Measurements from ENCODE around the gene NLRP1.
"Not testable (repeated sequence)": the region's sequence is repeated elsewhere in the genome, so short reads cannot be mapped to it uniquely, and the experiment has no call there.

Gene NLRP1

DNA sequence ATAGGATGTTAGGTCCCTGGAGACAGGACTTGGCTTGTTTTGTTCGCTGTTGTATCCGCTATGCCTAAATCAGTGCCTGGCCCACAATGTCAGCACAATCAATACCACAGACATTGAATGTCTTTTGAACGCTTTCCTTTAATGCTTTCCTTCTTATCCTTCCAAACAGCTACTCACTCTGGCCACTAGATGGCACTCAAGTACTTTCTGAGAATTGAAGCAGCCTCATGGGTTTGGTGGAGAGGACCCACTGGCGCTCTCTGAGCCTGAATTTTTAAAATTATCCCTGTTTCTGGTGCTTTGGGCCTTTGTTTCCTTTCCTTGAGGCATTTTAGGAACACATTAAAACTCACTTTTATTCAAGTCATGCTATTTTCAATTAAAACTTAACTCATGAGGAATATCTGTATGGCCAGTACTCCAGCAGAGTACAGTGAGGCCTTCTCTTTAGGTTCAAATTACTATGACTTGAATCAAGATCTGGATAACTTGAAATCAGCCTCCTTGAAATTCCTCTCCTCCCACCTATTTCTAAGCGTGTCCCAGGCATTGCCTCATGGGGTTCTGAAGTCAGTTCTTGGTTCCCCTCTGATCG is 3.2 kb upstream of the NLRP1 start:
- peak; percentile 65 for DNase-seq (ENCODE audit: low read depth)

DNA sequence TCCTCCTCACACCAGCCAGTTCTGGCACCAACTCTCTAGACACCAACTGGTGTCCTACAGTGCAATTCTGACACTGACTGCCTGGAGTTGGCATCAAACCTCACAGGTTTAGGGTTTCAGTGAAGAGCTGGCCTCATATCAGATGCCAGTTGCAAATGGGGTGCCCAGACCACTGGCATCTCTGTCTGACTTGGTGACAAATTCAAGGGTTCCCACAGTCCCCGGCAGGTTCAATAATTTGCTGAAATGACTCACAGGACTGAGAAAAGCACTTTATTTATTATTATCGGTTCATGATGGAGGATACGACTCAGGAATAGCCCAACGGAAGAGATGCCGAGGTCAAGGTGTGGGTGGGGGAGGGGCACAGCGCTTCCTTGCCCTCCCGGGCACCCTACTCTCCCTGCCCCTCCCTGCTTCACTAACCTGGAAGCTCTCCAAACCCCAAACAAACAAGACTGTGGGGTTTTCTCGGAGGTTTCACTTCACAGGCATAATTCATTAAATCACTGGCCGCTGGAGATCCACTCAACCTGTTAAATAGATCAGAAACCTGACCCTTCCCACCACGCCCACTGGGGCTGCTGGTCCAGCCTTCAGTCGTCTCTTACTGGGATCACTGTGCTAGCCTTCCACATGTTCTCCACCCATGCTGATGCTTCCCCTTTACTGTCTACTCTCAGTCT is 1.7 kb upstream of the NLRP1 start:
- peak; percentile 45 for DNase-seq (ENCODE audit: low read depth)

DNA sequence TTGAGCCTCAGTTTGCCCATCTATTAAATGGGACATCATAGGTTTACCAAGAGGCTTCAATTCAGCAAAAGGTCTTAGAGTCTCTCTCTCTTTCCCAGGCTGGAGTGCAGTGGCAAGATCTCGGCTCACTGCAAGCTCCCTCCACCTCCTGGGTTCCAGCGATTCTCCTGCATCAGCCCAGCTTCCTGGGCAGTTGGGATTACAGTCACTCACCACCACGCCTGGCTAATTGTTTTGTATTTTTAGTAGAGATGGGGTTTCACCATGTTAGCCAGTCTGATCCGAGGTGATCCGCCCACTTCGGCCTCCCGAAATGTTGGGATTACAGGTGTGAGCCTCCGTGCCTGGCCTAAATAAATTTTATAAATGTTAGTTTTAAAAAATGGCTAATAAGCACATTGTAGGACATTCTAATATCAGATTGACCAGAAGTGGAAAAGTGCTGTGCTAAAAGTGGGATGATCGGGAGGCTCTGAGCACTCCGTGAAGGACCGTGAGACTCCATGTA is 1.0 kb upstream of the NLRP1 start:
- DNase-seq (ENCODE audit: low read depth) = no peak

DNA sequence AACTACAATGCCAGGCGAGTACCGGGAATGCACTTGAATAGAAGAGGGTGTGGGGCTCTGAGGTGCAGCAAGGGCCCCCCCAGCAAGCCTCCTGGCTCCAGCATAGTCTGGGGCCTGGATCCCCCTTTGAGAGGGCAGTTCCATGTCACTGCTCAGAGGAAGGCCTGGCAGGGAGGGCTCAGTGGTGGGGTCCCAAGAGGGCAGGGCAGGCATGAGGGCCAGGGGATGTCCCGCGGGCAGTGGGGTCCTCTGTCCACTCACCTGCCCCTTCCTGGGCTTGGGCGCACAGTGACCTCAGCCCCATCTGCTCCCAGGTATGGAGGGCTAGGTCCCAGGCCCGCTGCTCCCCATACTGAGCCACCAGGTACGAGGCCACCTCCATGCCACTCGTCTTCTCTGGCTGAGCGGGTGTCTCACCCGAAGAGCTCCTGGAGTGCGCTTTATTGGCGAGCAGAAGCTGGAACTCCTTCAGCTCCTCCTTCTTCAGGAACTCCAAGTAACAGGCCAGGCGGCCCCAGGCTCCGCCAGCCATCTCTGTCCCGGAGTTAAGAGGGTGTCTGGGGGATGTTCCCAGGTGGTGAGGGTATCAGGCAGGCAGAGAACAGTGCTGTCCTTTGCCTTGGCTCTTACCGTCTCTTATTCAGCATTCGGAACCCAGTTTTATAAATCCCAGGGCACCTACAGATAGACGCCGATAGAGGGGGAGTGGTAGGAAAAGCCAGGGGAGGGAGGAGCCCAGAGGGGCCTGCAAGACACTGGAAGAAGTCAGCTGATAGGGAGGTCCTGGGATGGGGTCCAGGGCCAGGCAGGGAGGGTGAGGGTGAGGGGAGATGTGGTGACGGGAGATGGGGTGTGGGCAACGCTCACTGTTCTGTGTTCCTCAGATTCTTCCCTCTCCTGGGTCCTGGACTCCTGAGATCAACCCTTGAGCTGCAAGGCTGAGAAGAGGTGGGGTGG is 605 bp downstream of the NLRP1 start:
- no peak for DNase-seq (ENCODE audit: low read depth)

DNA sequence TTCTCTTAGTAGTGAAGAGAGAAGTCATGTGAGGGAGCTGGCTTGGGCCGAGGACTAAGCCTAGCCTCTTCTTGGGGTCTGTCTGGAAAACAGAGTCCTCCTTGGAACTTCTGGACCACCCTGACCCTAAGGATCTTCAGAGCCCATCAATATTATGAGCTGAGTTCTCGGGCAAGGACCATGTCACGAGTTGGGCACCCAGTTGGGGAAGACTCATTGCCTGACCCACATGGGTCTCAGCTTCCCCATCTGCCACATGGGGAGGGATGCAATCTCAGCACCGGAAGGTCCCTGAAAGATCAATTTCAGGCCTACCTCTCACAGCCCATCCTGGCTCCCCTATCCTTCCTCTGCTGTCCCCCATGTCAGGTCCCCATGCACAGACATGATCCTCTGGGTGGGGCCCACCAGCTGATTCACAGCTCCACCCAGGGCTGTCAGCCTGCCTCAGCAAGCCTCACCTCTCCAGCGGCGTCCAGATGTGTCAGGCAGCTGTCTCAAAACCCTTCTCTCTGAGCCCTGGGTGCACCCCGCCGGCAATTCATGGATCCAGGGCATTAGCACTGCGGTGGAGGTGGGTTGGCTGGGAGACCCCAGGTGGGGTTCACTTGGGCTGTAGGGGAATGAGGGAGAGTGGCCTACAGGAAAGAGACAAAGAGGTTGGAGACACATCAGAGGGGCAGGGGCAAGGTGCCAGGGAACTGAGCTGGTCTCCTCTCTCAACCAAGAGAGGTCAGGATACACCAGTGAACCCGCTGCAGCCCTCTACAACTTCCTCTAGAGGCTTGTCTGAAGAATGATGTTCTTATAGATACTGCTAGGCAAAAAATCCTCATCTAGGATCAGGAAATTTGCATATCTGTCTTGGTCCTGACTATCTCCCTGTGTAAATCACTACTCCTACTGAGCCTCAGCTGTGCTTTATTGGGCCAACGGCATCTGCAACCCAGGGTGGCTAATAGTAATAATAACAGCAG is 1.8 kb downstream of the NLRP1 start:
- DNase-seq (ENCODE audit: low read depth) = no peak

DNA sequence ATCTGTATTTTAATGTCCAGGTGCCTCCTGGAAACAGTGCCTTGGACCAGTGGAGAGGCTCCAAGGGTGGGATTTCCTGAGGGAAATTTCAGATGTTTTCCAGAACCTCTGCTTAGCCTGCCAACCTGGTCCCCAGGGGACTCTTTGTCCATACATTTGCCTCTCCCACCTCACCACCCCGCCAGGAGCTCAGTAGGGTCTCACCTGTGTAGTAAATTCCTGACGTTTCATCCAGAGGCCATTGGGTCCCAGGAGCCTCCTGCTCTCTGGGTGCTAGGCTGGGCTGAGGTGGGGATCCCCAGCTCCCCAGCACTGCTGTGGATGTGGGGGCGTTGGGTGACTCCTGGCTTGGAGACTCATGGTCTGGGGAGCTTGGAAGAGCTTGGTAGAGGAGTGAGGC is 2.7 kb downstream of the NLRP1 start:
- no peak for DNase-seq (ENCODE audit: low read depth)

DNA sequence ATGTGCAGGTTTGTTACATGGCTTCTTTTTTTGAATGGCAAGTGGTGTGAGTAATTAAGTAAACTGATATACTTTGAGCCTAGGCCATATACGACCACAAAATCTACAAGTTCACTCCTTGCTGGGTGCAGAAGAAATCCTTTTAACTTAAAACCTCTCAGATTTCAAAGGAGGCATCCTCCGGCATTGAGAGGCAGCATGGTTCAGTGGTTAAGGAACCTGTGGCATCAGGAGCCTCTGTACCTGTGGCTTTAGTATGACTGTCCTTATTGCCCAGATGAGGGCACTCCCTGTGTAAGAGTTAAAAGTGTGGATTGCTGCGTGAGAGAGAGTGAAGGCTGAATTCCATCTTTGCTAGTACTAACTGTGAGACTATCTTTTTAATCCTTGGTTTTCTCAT is 3.3 kb downstream of the NLRP1 start:
- DNase-seq (ENCODE audit: low read depth) = no peak

DNA sequence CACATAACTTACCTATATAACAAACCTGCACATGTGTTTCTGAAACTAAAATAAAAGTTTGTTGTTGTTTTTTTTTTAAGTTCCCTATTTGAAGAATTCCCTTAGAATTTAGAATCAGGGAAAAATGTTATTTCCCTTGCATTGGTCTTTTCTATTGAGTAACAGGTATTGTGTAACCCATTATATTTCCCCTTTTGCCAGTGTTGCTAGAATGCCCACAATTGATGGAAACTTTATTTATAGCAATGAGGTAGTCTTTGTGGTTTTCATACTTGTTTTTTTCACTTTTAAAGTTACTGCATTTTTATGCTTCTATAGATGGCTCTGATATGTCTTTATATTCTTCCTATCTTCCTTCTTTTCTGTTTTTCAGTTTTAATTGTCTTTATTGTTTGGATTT is 3.9 kb downstream of the NLRP1 start:
- peak; percentile 27 for DNase-seq (ENCODE audit: low read depth)

DNA sequence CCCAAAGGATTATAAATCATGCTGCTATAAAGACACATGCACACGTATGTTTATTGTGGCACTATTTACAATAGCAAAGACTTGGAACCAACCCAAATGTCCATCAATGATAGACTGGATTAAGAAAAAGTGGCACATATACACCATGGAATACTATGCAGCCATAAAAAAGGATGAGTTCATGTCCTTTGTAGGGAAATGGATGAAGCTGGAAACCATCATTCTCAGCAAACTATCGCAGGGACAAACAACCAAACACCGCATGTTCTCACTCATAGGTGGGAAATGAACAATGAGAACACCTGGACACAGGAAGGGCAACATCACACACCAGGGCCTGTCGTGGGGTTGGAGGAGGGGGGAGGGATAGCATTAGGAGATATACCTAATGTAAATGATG is 5.5 kb downstream of the NLRP1 start:
- not testable (repeated sequence) for DNase-seq (ENCODE audit: low read depth)

DNA sequence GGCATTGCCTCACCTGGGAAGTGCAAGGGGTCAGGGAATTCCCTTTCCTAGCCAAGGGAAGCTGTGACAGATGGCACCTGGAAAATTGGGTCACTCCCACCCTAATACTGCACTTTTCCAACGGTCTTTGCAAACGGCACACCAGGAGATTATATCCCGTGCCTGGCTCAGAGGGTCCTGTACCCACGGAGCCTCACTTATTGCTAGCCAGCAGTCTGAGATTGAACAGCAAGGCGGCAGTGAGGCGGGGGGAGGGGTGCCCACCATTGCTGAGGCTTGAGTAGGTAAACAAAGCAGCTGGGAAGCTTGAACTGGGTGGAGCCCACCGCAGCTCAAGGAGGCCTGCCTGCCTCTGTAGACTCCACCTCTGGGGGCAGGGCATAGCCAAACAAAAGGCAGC is 11.3 kb downstream of the NLRP1 start:
- DNase-seq (ENCODE audit: low read depth) = not testable (repeated sequence)

DNA sequence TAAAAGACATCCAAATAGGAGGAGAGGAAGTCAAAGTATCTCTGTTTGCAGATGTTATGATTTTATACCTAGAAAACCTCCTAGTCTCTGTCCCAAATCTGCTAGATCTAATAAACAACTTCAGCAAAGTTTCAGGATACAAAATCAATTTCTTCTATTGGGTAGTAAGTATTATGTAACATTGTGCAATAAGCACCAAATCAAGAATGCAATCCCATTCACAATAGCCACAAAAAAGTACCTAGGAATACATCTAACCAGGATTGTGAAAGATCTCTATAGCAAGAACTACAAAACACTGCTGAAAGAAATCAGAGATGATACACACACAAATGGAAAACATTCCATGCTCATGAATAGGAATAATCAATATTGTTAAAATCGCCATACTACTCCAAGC is 13.0 kb downstream of the NLRP1 start:
- DNase-seq (ENCODE audit: low read depth) = peak; percentile 16

DNA sequence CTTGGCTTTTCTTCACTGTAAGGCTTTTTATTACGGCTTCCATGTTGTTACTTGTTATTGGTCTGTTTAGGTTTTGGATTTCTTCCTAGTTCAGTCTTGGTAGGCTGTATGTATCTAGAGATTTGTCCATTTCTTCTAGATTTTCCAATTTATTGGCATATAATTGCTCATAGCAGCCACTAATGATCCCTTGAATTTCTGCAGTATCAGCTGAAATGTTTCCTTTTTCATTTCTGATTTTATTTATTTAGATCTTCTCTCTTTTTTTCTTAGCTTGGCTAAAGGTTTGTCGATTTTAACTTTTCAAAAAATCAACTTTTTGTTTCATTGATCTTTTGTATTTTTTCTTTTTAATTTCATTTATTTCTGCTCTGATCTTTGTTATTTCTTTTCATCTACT is 18.5 kb downstream of the NLRP1 start:
- DNase-seq (ENCODE audit: low read depth) = no peak

DNA sequence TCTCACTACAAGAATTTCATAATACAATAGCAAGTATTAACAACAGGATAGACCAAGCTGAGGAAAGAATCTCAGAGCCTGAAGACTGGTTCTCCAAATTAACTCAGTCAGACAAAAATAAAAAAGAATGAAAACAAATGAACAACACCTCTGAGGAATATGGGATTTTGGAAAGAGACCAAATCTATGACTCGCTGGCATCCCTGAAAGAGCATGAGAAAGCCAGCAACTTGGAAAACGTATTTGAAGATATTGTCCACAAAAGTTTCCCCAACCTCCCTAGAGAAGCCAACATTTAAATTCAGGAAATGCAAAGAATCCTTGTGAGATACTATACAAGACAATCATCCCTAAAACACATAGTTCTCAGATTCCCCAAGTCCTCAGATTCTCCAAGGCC is 20.9 kb downstream of the NLRP1 start:
- DNase-seq (ENCODE audit: low read depth) = no peak

DNA sequence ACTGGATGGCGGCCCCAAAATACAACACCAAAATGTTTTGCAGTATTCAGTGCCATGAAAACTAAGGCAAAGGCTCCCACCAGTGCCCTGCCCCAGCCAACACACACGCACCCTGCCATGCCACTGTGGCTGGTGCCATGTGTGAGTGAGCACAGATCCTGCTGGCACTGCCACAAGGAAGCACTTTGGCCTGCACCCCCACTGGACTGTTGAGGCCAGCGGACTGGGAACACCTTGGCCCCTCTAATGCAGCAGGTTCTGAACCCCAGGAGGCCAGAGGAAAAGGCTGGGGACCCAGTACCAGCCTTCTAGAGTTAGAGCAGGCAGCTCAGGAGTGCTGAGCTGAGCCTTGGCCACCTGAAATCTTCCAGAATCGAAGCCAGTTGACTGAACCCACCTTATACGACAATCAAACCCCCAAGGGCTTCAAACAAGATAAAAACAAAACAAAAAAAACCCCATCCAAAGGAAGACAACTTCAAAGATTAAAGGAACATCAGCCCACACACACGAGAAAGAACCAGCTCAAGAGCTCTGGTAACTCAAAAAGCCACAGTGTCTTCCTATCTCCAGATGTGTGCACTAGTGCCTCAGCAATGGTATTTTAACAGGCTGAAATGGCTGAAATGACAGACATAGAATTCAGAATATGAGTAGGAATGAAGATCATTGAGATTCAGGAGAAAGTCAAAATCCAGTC is 21.5 kb downstream of the NLRP1 start:
- no peak for DNase-seq (ENCODE audit: low read depth)

DNA sequence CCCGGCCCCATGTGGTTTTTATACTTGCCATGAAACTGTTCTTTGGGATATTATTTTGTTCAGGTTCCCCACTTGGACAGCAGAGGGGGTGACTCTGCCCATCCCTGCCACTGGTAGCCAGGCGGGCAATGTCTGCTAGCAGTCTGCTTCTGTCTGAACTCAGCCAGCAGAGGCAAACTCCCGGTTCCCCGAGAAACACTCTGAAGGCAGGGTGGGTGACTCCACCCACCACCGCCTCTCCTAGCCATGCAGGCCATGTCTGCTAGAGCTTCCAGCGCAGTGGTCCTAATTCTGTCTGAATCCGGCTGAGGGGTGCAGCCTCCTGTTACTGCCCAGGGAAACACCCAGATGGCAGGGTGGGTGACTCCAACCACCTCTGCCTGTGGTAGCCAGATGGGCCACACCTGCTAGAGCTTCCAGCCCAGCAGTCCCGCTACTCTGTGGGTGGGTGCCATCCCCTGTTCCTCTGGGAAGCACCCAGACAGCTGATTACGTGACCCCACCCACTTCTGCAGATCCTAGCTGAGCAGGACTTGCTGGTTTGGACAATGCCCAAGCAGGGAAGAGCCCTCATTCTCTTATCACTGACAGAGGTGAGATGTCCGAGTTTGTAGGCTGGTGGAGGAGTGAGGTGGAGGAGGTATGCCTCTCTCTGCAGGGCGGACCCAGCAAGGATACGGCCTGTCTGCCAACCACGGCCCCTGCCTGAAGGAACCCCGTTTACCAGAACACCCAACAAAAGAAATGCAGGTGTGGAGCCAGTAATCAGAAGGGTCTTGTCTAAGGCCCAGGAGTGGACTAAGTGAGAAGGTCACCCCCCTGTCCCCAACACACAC is 22.4 kb downstream of the NLRP1 start:
- no peak for DNase-seq (ENCODE audit: low read depth)

DNA sequence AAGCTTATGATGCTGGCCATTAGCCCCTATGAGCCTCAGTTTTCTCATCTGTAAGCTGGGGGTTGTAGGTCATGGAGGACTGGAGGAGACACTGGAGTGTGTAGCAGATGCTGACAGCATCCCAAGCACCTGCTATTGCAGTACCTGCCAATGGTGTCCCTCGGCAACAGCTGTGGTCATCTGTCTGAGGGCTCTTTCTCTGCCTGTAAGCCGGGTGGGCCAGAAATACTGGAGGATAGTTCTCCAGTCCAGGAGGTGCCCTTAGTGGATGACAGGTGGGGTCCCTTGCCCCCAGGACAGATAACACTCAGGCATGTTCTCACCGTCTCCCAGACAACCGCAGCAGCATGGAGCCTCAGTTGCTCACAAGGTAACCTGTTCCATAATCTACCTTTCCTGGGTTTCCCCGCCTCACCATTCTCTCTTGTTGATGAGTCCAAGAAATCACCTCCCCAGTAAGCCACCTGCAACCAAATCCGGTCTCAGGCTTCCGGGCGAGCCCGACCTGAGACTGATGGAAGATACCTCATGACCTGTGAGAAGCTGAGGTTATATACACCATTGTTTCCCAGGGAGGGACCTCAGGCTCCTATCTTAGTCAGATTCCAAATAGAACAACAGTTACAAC is 23.8 kb downstream of the NLRP1 start:
- no peak for DNase-seq (ENCODE audit: low read depth)

DNA sequence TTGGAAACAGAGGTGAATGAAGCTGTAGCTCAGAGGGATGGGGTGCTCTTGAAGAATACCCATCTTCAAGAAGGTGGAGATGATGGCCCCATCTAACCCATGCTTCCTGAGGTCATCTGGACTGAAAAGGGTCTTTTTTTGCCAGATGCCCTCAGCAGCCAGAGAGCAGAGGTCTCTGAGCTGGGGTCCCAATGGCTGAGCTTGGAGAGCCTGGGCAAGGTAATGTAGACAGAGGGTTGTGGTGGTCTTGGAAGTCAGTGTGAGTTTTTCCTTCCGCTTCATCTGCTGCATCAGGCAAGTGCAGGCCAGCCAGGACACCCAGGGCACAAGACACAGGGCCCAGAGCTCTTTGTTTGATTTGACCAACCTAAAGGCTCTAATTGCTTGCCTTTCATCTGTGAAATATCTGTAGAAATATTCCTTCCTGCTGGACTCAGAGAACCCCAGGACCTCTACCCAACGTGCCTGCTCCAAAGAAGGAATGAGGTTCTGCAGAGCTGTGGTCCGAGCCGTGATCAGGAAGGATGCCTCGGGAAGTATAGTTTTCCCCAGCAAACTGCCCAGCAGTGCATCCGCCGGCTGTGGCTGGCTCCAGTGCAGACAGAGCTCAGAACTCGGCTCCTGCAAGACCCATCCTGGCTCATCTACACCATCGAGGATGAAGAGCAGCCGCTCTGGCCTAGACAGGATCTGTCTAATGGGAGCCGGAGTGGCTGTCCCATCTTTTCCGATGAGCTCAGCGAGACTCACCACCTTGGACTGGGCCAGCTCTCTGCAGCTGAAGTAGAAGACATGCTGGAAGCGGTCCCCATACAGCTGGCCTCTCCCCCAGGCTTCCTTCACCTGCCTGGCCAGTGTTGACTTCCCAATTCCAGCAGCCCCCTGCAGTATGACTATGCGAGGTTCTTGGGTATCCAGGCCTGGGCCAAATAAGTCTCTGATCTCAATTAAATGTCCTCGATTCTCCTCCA is 25.2 kb downstream of the NLRP1 start:
- no peak for DNase-seq (ENCODE audit: low read depth)

DNA sequence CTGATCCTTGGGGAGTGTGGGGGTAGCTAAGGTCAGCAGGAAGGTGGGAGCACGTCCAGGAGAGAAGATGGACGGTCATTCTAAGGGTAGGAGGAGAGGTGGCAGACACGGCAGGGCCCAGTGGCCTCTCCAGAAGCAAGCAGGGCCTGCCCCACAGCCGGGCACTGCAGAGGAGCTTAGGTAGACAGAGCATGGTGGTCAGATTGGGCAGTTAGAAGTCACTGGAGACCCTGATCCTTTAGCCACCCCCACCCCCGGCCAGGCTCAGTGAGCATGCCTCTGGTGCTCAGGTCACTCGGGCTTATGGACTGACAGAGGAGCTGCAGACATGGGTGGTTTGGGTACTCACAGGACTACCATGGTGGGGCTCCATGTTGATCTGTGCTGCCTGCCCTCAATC is 26.3 kb downstream of the NLRP1 start:
- DNase-seq (ENCODE audit: low read depth) = no peak

All from iris pigment epithelial cell (primary cell).